ENCODE measurements around the gene DNAJA2. TPM values are rescaled to one million over a fixed set of nuclear protein-coding genes. Genes with fewer than 3 reads are reported as not detected.

DNAJA2 gene
- 10 to 100 TPM; 55.6 to 86.0 (median 62.1) TPM for total RNA-seq

- 1% methylated on average over 30 to 43 of the region's 86 CpGs for WGBS, 2 donors
- H3K4me1 ChIP-seq = peaks cover 13 to 28% of the 10 kb centered on the region in 2 donors
- H3K4me3 ChIP-seq (replicated peaks in 1 of 3) = peak within 1 kb of the TSS; percentile 51 to 79 (median 65)
- peak; percentile 91 for DNase-seq
- H3K27me3 ChIP-seq = no peaks in the 10 kb centered on the region
- H3K36me3 ChIP-seq = peaks cover 5 to 7% of the 10 kb centered on the region in 2 donors
- no peaks in the 10 kb centered on the region for H3K9me3 ChIP-seq
- intact Hi-C loops (cut with DNase I) = no loop called here
- TF ChIP-seq, protein P1, sequence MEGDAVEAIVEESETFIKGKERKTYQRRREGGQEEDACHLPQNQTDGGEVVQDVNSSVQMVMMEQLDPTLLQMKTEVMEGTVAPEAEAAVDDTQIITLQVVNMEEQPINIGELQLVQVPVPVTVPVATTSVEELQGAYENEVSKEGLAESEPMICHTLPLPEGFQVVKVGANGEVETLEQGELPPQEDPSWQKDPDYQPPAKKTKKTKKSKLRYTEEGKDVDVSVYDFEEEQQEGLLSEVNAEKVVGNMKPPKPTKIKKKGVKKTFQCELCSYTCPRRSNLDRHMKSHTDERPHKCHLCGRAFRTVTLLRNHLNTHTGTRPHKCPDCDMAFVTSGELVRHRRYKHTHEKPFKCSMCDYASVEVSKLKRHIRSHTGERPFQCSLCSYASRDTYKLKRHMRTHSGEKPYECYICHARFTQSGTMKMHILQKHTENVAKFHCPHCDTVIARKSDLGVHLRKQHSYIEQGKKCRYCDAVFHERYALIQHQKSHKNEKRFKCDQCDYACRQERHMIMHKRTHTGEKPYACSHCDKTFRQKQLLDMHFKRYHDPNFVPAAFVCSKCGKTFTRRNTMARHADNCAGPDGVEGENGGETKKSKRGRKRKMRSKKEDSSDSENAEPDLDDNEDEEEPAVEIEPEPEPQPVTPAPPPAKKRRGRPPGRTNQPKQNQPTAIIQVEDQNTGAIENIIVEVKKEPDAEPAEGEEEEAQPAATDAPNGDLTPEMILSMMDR (IDR thresholded peaks at IDR 0.05) = no peak
- peak; percentile 60 to 95 for TF ChIP-seq POLR2A (IDR thresholded peaks at IDR 0.05)
- peak within 1 kb of the TSS; percentile 89 to 95 (median 91) for H3K27ac ChIP-seq
These were observed at the start of gene DNAJA2 for GRCh38 chr16:46973207-46973995. Gene DNAJA2, minus strand, starts transcription at chr16:46973674. Its CDS starts 102 bp downstream, at chr16:46973572.

DNA sequence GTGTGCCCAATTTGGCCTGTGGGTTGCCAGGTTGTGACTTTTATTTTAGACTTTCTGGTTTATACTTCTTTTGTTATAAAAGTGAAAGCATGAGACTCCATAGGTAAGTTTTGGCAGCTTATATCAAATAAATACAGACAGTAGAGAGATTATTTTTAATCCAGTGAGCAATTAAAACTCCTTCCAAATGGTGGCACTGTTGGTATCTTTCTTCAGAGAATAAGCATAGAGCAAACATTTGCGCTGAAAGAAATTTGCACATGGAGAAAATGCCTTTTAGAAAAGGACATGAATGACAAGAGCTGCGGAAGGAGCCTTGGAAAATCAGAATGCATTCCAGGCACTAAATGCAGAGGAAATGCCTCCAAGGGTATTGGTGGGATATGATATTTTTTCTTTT lies 46.1 kb upstream of the DNAJA2 start:
- Histone ChIP-seq H3K27me3 (no peaks in the 10 kb centered on the region), H3K9me3 (no peaks in the 10 kb centered on the region), H3K36me3 (no peaks in the 10 kb centered on the region), H3K4me3 (replicated peaks in 1 of 3) (no peak overlapping the region), H3K4me1 (no peaks in the 10 kb centered on the region), H3K27ac (no peak overlapping the region)
- DNase-seq = no peak
- WGBS, 2 donors = 84 to 89% methylated on average over 2 of the region's 2 CpGs
- intact Hi-C loops (cut with DNase I) = no loop called here
- TF ChIP-seq, protein P1 (IDR thresholded peaks at IDR 0.05) = no peak
- TF ChIP-seq POLR2A (IDR thresholded peaks at IDR 0.05) = no peak

GRCh38 chr16:47018223-47018891 lies 44.9 kb upstream of the DNAJA2 start:
- no peaks in the 10 kb centered on the region for H3K4me1 ChIP-seq
- H3K36me3 ChIP-seq = no peaks in the 10 kb centered on the region
- H3K4me3 ChIP-seq (replicated peaks in 1 of 3) = no peak overlapping the region
- intact Hi-C loops (cut with DNase I) = no loop called here
- no peak overlapping the region for H3K27ac ChIP-seq
- WGBS, 2 donors = 49 to 50% methylated on average over 14 of the region's 14 CpGs
- no peaks in the 10 kb centered on the region for H3K9me3 ChIP-seq
- no peak for TF ChIP-seq POLR2A (IDR thresholded peaks at IDR 0.05)
- TF ChIP-seq, protein P1 (IDR thresholded peaks at IDR 0.05) = peak in 5 of 6 experiments; percentile 48 to 72 (median 63)
- no peaks in the 10 kb centered on the region for H3K27me3 ChIP-seq
- DNase-seq = peak; percentile 62 to 65

DNA sequence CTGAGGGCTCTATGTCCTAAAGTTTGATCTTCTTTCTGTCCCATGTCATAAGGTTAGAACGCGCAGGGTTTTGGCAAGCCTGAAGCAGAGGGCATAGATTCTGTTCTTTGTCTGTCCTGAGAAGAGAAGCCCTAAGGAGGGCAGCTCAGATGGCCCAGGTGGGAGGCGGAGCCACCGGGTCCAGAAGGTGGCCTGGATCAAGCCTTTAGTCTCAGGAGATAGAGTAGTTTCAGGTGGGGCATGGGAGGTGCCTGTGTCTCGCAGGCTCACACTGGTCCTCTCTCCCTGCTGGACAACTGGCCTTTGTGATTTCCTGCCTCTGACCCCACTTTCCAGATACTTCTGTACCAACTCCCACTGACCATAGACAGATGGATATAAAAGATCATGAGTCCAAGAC lies 44.2 kb upstream of the DNAJA2 start:
- Histone ChIP-seq H3K36me3 (no peaks in the 10 kb centered on the region), H3K27me3 (no peaks in the 10 kb centered on the region), H3K4me1 (no peaks in the 10 kb centered on the region), H3K27ac (no peak overlapping the region), H3K9me3 (no peaks in the 10 kb centered on the region), H3K4me3 (replicated peaks in 1 of 3) (no peak overlapping the region)
- WGBS, 2 donors = 90 to 94% methylated on average over 5 of the region's 5 CpGs
- intact Hi-C loops (cut with DNase I) = no loop called here
- DNase-seq = no peak
- no peak for TF ChIP-seq POLR2A (IDR thresholded peaks at IDR 0.05)
- TF ChIP-seq, protein P1 (IDR thresholded peaks at IDR 0.05) = no peak

GRCh38 chr16:47016700-47017133 lies 43.2 kb upstream of the DNAJA2 start:
- 68 to 81% methylated on average over 6 of the region's 6 CpGs for WGBS, 2 donors

More at GRCh38 chr16:47016700-47017133, 43.2 kb upstream of the DNAJA2 start:
- Histone ChIP-seq H3K27me3 (no peaks in the 10 kb centered on the region), H3K4me1 (no peaks in the 10 kb centered on the region), H3K27ac (no peak overlapping the region), H3K36me3 (no peaks in the 10 kb centered on the region), H3K9me3 (no peaks in the 10 kb centered on the region), H3K4me3 (replicated peaks in 1 of 3) (no peak overlapping the region)
- no peak for TF ChIP-seq POLR2A (IDR thresholded peaks at IDR 0.05)
- TF ChIP-seq, protein P1 (IDR thresholded peaks at IDR 0.05) = no peak
- intact Hi-C loops (cut with DNase I) = no loop called here
- no peak for DNase-seq

Measured in thyroid gland (tissue), 4 donors.